Measurements from ENCODE around the gene SMIM30. TPM values are rescaled to one million over a fixed set of nuclear protein-coding genes. Genes with fewer than 3 reads are reported as not detected.

Gene SMIM30
- total and polyA plus RNA-seq, 10 of the 15 experiments (the other 5 are each of a cell fraction or from before 2014, with no cell fraction given), result 42.2 to 258 (median 96.9) TPM

DNA sequence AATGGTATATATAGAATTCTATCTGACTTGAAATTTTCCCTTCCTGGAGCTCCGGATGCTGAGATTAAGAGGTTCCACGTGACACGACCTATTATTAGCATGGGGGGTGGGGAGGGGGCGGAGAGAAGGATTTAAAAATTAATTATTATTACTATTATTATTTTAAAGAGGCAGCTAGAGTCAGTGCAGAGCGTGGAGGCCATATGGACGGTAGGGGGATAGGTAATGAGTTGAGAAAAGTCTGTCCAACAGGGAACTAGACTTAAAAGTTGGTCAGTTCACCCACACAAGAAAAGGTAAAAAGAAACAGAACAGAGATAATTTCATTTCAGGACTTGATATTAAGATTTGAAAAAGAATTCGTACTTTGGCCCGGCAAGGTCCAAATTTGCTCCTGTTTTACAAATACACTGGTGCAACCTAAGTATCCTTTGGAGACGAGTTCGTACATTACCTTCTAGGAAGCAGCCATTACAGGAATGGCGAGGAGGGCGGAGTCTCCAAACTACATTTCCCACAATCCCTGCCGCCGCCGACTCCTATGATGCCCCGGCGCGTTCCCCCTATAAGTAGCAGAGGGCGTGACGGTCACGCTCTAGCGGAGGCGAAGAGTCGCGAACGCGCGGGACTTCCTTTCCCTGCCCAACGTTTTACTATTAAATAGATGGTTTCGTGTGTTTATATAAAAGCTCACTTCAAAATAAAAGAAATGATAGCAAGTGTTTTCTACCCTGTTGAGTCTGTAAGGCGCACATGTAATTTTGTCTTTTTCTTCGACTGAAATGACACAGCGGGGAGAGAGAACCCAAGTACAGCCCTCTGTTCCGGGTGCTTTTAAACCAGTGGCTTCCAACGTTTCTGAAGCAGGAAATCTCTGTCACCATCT, at the start of gene SMIM30 (continued):
- TF ChIP-seq, protein P1, sequence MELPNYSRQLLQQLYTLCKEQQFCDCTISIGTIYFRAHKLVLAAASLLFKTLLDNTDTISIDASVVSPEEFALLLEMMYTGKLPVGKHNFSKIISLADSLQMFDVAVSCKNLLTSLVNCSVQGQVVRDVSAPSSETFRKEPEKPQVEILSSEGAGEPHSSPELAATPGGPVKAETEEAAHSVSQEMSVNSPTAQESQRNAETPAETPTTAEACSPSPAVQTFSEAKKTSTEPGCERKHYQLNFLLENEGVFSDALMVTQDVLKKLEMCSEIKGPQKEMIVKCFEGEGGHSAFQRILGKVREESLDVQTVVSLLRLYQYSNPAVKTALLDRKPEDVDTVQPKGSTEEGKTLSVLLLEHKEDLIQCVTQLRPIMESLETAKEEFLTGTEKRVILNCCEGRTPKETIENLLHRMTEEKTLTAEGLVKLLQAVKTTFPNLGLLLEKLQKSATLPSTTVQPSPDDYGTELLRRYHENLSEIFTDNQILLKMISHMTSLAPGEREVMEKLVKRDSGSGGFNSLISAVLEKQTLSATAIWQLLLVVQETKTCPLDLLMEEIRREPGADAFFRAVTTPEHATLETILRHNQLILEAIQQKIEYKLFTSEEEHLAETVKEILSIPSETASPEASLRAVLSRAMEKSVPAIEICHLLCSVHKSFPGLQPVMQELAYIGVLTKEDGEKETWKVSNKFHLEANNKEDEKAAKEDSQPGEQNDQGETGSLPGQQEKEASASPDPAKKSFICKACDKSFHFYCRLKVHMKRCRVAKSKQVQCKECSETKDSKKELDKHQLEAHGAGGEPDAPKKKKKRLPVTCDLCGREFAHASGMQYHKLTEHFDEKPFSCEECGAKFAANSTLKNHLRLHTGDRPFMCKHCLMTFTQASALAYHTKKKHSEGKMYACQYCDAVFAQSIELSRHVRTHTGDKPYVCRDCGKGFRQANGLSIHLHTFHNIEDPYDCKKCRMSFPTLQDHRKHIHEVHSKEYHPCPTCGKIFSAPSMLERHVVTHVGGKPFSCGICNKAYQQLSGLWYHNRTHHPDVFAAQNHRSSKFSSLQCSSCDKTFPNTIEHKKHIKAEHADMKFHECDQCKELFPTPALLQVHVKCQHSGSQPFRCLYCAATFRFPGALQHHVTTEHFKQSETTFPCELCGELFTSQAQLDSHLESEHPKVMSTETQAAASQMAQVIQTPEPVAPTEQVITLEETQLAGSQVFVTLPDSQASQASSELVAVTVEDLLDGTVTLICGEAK (IDR thresholded peaks at IDR 0.05; ENCODE audit: borderline replicate concordance), result peak; percentile 43; the same call in 1 of the 2 replicates
- TF ChIP-seq FOS (IDR thresholded peaks at IDR 0.05; ENCODE audit: borderline replicate concordance, extremely low read depth, insufficient read length) (no peak), GATAD2B (conservative IDR thresholded peaks at IDR 0.05; ENCODE audit: low read depth) (no peak), CHD2 (IDR thresholded peaks at IDR 0.05; ENCODE audit: borderline replicate concordance, low read depth, low read length) (peak; percentile 78; the same call in 1 of the 2 replicates), CREM (IDR thresholded peaks at IDR 0.05; ENCODE audit: low read depth) (peak; percentile 95), JUND (IDR thresholded peaks at IDR 0.05; ENCODE audit: low read depth, low read length) (no peak), HDGF (IDR thresholded peaks at IDR 0.05) (no peak), POLR2AphosphoS2 (IDR thresholded peaks at IDR 0.05; ENCODE audit: low read depth, low read length) (no peak), IKZF2 (IDR thresholded peaks at IDR 0.05) (no peak; a peak in 2 of 4 replicates), IRF4 (IDR thresholded peaks at IDR 0.05; ENCODE audit: low read depth, low read length) (no peak), KDM1A (IDR thresholded peaks at IDR 0.05; ENCODE audit: borderline replicate concordance) (no peak), SIX5 (IDR thresholded peaks at IDR 0.05; ENCODE audit: low read depth, low read length, severe bottlenecking) (peak; percentile 84), NBN (IDR thresholded peaks at IDR 0.05) (peak; percentile 45; the same call in 1 of the 2 replicates), RELA (IDR thresholded peaks at IDR 0.05; ENCODE audit: borderline replicate concordance, partially characterized antibody) (no peak), BRCA1 (IDR thresholded peaks at IDR 0.05; ENCODE audit: low read depth, low read length) (no peak), SMARCA5 (IDR thresholded peaks at IDR 0.05) (no peak), MAX (IDR thresholded peaks at IDR 0.05; ENCODE audit: low read depth, low read length) (0 out of 2 replicates have a peak, but pooled peaks have one; percentile 17), MYB (IDR thresholded peaks at IDR 0.05; ENCODE audit: borderline replicate concordance, low read depth, low read length) (no peak), SUPT20H (IDR thresholded peaks at IDR 0.05; ENCODE audit: borderline replicate concordance, control insufficient read depth, low read depth, low read length) (no peak), RUNX3 (IDR thresholded peaks at IDR 0.05; ENCODE audit: low read length) (peak; percentile 16; the same call in 1 of the 2 replicates), CHD1 (IDR thresholded peaks at IDR 0.05; ENCODE audit: low read depth, low read length) (no peak), CTCF (IDR thresholded peaks at IDR 0.05 in 2 of 3, conservative IDR thresholded peaks at IDR 0.05 in 1 of 3; ENCODE audit: control insufficient read depth in 2 of 3, extremely low read depth in 1 of 3, insufficient read depth in 1 of 3, low read depth in 3 of 3, low read length in 3 of 3) (no peak)
- TF ChIP-seq, protein P2, sequence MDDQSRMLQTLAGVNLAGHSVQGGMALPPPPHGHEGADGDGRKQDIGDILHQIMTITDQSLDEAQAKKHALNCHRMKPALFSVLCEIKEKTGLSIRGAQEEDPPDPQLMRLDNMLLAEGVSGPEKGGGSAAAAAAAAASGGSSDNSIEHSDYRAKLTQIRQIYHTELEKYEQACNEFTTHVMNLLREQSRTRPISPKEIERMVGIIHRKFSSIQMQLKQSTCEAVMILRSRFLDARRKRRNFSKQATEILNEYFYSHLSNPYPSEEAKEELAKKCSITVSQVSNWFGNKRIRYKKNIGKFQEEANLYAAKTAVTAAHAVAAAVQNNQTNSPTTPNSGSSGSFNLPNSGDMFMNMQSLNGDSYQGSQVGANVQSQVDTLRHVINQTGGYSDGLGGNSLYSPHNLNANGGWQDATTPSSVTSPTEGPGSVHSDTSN (IDR thresholded peaks at IDR 0.05; ENCODE audit: insufficient replicate concordance, low read depth, low read length), result no peak
